A673 (cell line): ENCODE results near the gene ADRA1B. TPM values are rescaled to one million over a fixed set of nuclear protein-coding genes. Genes with fewer than 3 reads are reported as not detected.

Source experiments
- BruUV-seq: library from RNA; stranded (reverse); fragments of 400-500 nt; replicated peaks from 2 replicates; lab custom pipeline; 2021; lab: Mats Ljungman, UMichigan
- CTCF ChIA-PET: fragments of 300-600 bp; sonication (Branson Sonifier 250); formaldehyde crosslinking; loops from one replicate; lab custom pipeline; 2022; ENCODE audit warnings: antibody characterized with exemption; lab: Charles Lee
- POLR2A ChIA-PET: fragments of 300-600 bp; sonication (Branson Sonifier 250); formaldehyde crosslinking; loops from one replicate; lab custom pipeline; 2022; ENCODE audit warnings: antibody characterized with exemption; ENCODE audit not compliant: low non-redundant PET; lab: Charles Lee
- DNase-seq: peaks from one replicate; pipeline ENCODE4 v3.0.0-alpha.2; 2015; ENCODE audit warnings: low spot score
- H3K27ac ChIP-seq: fragments of 200-600 bp; sonication (generic); 2 replicates; pipeline ENCODE4 v1.5.1; 2016; ENCODE audit warnings: mixed run types, low read depth, mild to moderate bottlenecking, mixed read lengths, antibody characterized with exemption, low read length; ENCODE audit not compliant: poor library complexity, severe bottlenecking
- H3K27me3 ChIP-seq: fragments of 200-600 bp; sonication (generic); replicated peaks from 2 replicates; pipeline ENCODE4 v1.6.1; 2017; ENCODE audit warnings: mixed run types, low read depth, mild to moderate bottlenecking, mixed read lengths, antibody characterized with exemption, low read length; ENCODE audit not compliant: insufficient read depth, poor library complexity
- H3K36me3 ChIP-seq: fragments of 200-600 bp; sonication (generic); 2 replicates; pipeline ENCODE4 v1.6.1; 2016; ENCODE audit warnings: mixed run types, mild to moderate bottlenecking, mixed read lengths, antibody characterized with exemption, low read length; ENCODE audit not compliant: insufficient read depth, poor library complexity, severe bottlenecking
- H3K4me1 ChIP-seq: fragments of 200-600 bp; sonication (generic); 2 replicates; pipeline ENCODE4 v1.6.1; 2017; ENCODE audit warnings: mixed run types, mild to moderate bottlenecking, mixed read lengths, antibody characterized with exemption, low read length; ENCODE audit not compliant: insufficient read depth, poor library complexity, severe bottlenecking
- H3K4me3 ChIP-seq: fragments of 200-600 bp; sonication (generic); 2 replicates; pipeline ENCODE4 v1.5.1; 2016; ENCODE audit warnings: low read depth, mixed run types, mild to moderate bottlenecking, mixed read lengths, low read length; ENCODE audit not compliant: poor library complexity, severe bottlenecking
- H3K9me3 ChIP-seq: fragments of 200-600 bp; sonication (generic); 2 replicates; pipeline ENCODE4 v1.6.1; 2016; ENCODE audit warnings: mixed run types, low read depth, mild to moderate bottlenecking, mixed read lengths, antibody characterized with exemption, low read length; ENCODE audit not compliant: poor library complexity, severe bottlenecking
- CTCF ChIP-seq: fragments of 300-800, 200-600 bp; sonication (generic); conservative IDR thresholded peaks from 2 replicates; pipeline ENCODE4 v1.5.1; 2017; ENCODE audit warnings: low read depth, mild to moderate bottlenecking, antibody characterized with exemption, low read length, moderate library complexity, mixed read lengths
- EZH2 ChIP-seq: fragments of 200-600 bp; sonication (generic); IDR thresholded peaks from 2 replicates; pipeline ENCODE4 v1.6.1; 2017; ENCODE audit warnings: borderline replicate concordance, low read depth, mild to moderate bottlenecking, mixed read lengths, antibody characterized with exemption, low read length; ENCODE audit not compliant: poor library complexity, severe bottlenecking
- intact Hi-C: fragments of 100-400 bp; cut with micrococcal nuclease; formaldehyde crosslinking; loops from one replicate; pipeline ENCODE4 v1.10.0; 2022; ENCODE audit not compliant: unreplicated experiment
- total RNA-seq: library from RNA; stranded (reverse); gene quantifications from 2 replicates; pipeline ENCODE4 v1.2.3, GENCODE V29; 2021

ADRA1B gene
- total RNA-seq, 1 experiment from 2014 or later = not detected

- no peak overlapping the region for H3K4me3 ChIP-seq
- H3K27me3 ChIP-seq = no peaks in the 10 kb centered on the region
- no peak overlapping the region for H3K27ac ChIP-seq
- H3K9me3 ChIP-seq = no peaks in the 10 kb centered on the region
- CTCF ChIA-PET = no interaction called here
- BruUV-seq = no TSS peak
- POLR2A ChIA-PET = no interaction called here
- H3K4me1 ChIP-seq = no peaks in the 10 kb centered on the region
- TF ChIP-seq CTCF = no peak
- no peak for TF ChIP-seq EZH2
- intact Hi-C loops = no loop called here
- no peaks in the 10 kb centered on the region for H3K36me3 ChIP-seq
- no peak for DNase-seq
These were observed 16.9 kb upstream of the ADRA1B start for GRCh38 chr5:159899067-159900049.

DNA sequence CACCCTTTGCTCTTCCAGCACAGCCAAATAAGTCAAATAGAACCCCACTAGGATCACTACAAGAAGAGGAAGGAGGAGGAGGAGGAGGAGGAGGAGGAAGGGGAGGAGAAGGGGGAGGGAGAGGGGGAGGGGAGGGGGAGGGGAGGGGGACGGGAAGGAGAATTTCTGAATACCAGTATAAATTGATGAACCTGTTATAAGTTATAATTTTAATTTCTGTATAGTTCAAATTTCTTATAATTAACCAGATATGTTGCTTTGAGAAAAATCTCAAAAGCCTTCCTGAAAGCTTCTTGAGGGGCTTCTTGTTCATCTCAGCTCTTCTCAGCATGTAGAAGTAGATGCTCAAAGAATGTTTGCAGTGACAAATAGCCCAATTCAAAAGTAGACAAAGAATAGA is 15.0 kb upstream of the ADRA1B start:
- H3K36me3 ChIP-seq = no peaks in the 10 kb centered on the region
- POLR2A ChIA-PET = no interaction called here
- H3K27ac ChIP-seq = no peak overlapping the region
- intact Hi-C loops = no loop called here
- no peaks in the 10 kb centered on the region for H3K9me3 ChIP-seq
- CTCF ChIA-PET = no interaction called here
- DNase-seq = no peak
- no peaks in the 10 kb centered on the region for H3K27me3 ChIP-seq
- H3K4me3 ChIP-seq = no peak overlapping the region
- H3K4me1 ChIP-seq = no peaks in the 10 kb centered on the region
- no TSS peak for BruUV-seq
- TF ChIP-seq EZH2 = no peak
- no peak for TF ChIP-seq CTCF

DNA sequence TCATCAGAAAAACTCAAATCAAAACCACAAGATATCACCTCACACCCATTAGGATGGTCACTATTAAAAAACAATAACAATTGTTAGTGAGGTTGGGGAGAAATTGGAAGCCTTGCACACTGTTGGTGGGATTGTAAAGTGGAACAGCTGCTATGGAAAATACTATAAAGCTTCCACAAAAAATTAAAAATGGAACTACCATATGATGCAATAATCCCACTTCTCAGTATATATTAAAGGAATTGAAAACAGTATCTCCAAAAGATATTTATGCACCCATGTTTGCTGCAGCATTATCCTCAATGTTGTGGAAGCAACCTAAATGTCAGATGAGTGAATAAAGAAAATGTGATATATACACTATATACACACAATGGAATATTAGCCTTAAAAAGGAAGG is 14.5 kb upstream of the ADRA1B start:
- intact Hi-C loops = no loop called here
- TF ChIP-seq CTCF = no peak
- no peak for TF ChIP-seq EZH2
- H3K4me1 ChIP-seq = no peaks in the 10 kb centered on the region
- DNase-seq = no peak
- ChIA-PET CTCF (no interaction called here), POLR2A (no interaction called here)
- no peak overlapping the region for H3K27ac ChIP-seq
- H3K9me3 ChIP-seq = no peaks in the 10 kb centered on the region
- no TSS peak for BruUV-seq
- no peak overlapping the region for H3K4me3 ChIP-seq
- H3K27me3 ChIP-seq = no peaks in the 10 kb centered on the region
- H3K36me3 ChIP-seq = no peaks in the 10 kb centered on the region
